CD4-positive, alpha-beta T cell treated with Interleukin-1 beta for 1 hour (primary cell): Measurements from ENCODE around the gene TGM2.
"Not testable (repeated sequence)": the region's sequence is repeated elsewhere in the genome, so short reads cannot be mapped to it uniquely, and the experiment has no call there.

ENCODE experiments used
- DNase-seq, 2 donors: peaks; one replicate each; pipeline ENCODE4 v3.0.0-alpha.2; 2020 to 2022

Gene TGM2

GRCh38 chr20:38113401-38114325, 51.4 kb downstream of the TGM2 start:
- DNase-seq = peak in 1 of 2 donors; percentile 36

- DNase-seq = no peak
These were observed 52.2 kb downstream of the TGM2 start for GRCh38 chr20:38112930-38113294.

- no peak for DNase-seq
These were observed 52.7 kb downstream of the TGM2 start for GRCh38 chr20:38112261-38112929.

- DNase-seq = no peak
These were observed 53.5 kb downstream of the TGM2 start for GRCh38 chr20:38111366-38112232.

GRCh38 chr20:38110525-38111178, 54.4 kb downstream of the TGM2 start:
- no peak for DNase-seq

GRCh38 chr20:38109591-38110524, 55.2 kb downstream of the TGM2 start:
- no peak for DNase-seq

GRCh38 chr20:38108986-38109541, 56.0 kb downstream of the TGM2 start:
- DNase-seq = no peak

GRCh38 chr20:38108438-38108985, 56.6 kb downstream of the TGM2 start:
- no peak for DNase-seq

GRCh38 chr20:38107916-38108315, 57.2 kb downstream of the TGM2 start:
- not testable (repeated sequence) for DNase-seq

- not testable (repeated sequence) for DNase-seq
These were observed 57.7 kb downstream of the TGM2 start for GRCh38 chr20:38107386-38107785.

GRCh38 chr20:38106461-38106860, 58.6 kb downstream of the TGM2 start:
- DNase-seq = no peak

- no peak for DNase-seq
These were observed 60.8 kb downstream of the TGM2 start for GRCh38 chr20:38104285-38104684.

- DNase-seq = not testable (repeated sequence)
These were observed 62.9 kb downstream of the TGM2 start for GRCh38 chr20:38102206-38102605.

- DNase-seq = no peak
These were observed 66.1 kb downstream of the TGM2 start for GRCh38 chr20:38098952-38099351.

- DNase-seq = peak in 1 of 2 donors; percentile 6
These were observed 69.9 kb downstream of the TGM2 start for GRCh38 chr20:38095017-38095686.

- peak; percentile 53 to 72 for DNase-seq
These were observed 70.6 kb downstream of the TGM2 start for GRCh38 chr20:38094373-38094891.

- DNase-seq = no peak
These were observed 71.4 kb downstream of the TGM2 start for GRCh38 chr20:38093641-38094077.

- no peak for DNase-seq
These were observed 72.2 kb downstream of the TGM2 start for GRCh38 chr20:38092915-38093314.

GRCh38 chr20:38092260-38092857, 72.7 kb downstream of the TGM2 start:
- no peak for DNase-seq
